Right cardiac atrium (tissue), 5 donors: Measurements from ENCODE around the gene LINC00237. TPM values are rescaled to one million over a fixed set of nuclear protein-coding genes. Genes with fewer than 3 reads are reported as not detected.
A peak's percentile ranks its signal among the peaks of the same experiment; 100 is the strongest.

Source experiments
- ATAC-seq, 2 donors: fragments of 200-7000 bp; cut with Tn5 transposase; one replicate each; pipeline versions ENCODE4 v1.8.0 to v1.9.1; 2020; ENCODE audit warnings: moderate library complexity in 2 of 2, mild to moderate bottlenecking in 1 of 2
- DNase-seq, 3 donors: peaks; one replicate each; pipeline ENCODE4 v3.0.0-alpha.2; 2020
- H3K27ac ChIP-seq: one replicate; pipeline ENCODE4 v1.5.1; 2013; ENCODE audit warnings: mild to moderate bottlenecking, low read length, control low read depth, moderate library complexity
- H3K27me3 ChIP-seq: one replicate; pipeline ENCODE4 v1.6.1; 2013; ENCODE audit not compliant: control insufficient read depth, insufficient read depth
- H3K4me1 ChIP-seq: one replicate; pipeline ENCODE4 v1.6.1; 2013; ENCODE audit warnings: low read length; ENCODE audit not compliant: control insufficient read depth, insufficient read depth
- H3K4me3 ChIP-seq: one replicate; pipeline ENCODE4 v1.5.1; 2013; ENCODE audit warnings: low read length, control low read depth
- H3K9me3 ChIP-seq: one replicate; pipeline ENCODE4 v1.6.1; 2013; ENCODE audit warnings: low read length; ENCODE audit not compliant: control insufficient read depth
- WGBS: extraction: QIAGEN DNeasy Blood & Tissue Kit; methylation state at CpG from one replicate; pipeline ENCODE4 v1.1.7; 2013; 5-methylcytosine and 5-hydroxymethylcytosine counted together
- intact Hi-C, 4 donors: fragments of 100-400 bp; cut with DNase I; formaldehyde crosslinking; loops; one replicate each; pipeline versions ENCODE4 v1.11.0 to v1.14.0; 2022 to 2023
- polyA plus RNA-seq: library from polyadenylated mRNA; stranded (reverse); fragments of 200-250 nt; gene quantifications from one replicate; pipeline ENCODE4 v1.2.3, GENCODE V29; 2013
- total RNA-seq, 4 donors: library from RNA; stranded (reverse); fragmentation: NEBNext Ultra II Directional; extraction: Animal tissue kit (Norgen Biotek cat#: 25700); gene quantifications; one replicate each; pipeline ENCODE4 v1.2.1, GENCODE V29; 2021
- donor health status: healthy with polysubstance abuse.
- donor health status: DM: no; HTN: yes; CAD: no.
- donor health status: DM: no; HTN: no; CAD: no.
- donor health status: DM: no; HTN: yes; CAD: no; lungs with severe emphysema.
- donor health status: DM: yes; HTN: yes; CAD: no.

The LINC00237 gene
- total and polyA plus RNA-seq, 5 donors: not detected

- no peaks in the 10 kb centered on the region for H3K27me3 ChIP-seq
- H3K4me3 ChIP-seq: no peak overlapping the region
- no peak for DNase-seq
- WGBS: 84% methylated on average over 7 of the region's 7 CpGs
- no peak for ATAC-seq
- intact Hi-C loops: no loop called here
- H3K9me3 ChIP-seq: no peaks in the 10 kb centered on the region
- H3K4me1 ChIP-seq: no peaks in the 10 kb centered on the region
- no peak overlapping the region for H3K27ac ChIP-seq
Measured at GRCh38 chr20:21063276-21063675, 42.9 kb downstream of the LINC00237 start.

GRCh38 chr20:21053002-21053762 lies 53.0 kb downstream of the LINC00237 start:
- ATAC-seq: no peak
- no peak overlapping the region for H3K4me3 ChIP-seq
- no peak for DNase-seq
- no peak overlapping the region for H3K27ac ChIP-seq
- peaks cover 1% of the 10 kb centered on the region for H3K9me3 ChIP-seq
- WGBS: 15% methylated on average over 10 of the region's 10 CpGs
- H3K4me1 ChIP-seq: no peaks in the 10 kb centered on the region
- peaks cover 5% of the 10 kb centered on the region for H3K27me3 ChIP-seq
- intact Hi-C loops: no loop called here

- no peak for ATAC-seq
- Histone ChIP-seq H3K4me1 (no peaks in the 10 kb centered on the region), H3K27ac (no peak overlapping the region), H3K27me3 (peaks cover 5% of the 10 kb centered on the region), H3K9me3 (peaks cover 1% of the 10 kb centered on the region), H3K4me3 (no peak overlapping the region)
- WGBS: 68% methylated on average over 6 of the region's 6 CpGs
- intact Hi-C loops: no loop called here
- no peak for DNase-seq
Measured at GRCh38 chr20:21052686-21053001, 53.5 kb downstream of the LINC00237 start.

GRCh38 chr20:21052241-21052640 lies 53.9 kb downstream of the LINC00237 start:
- WGBS: 90% methylated on average over 5 of the region's 5 CpGs
- ATAC-seq: no peak
- intact Hi-C loops: no loop called here

GRCh38 chr20:21050710-21051109 lies 55.4 kb downstream of the LINC00237 start:
- no peak overlapping the region for H3K27ac ChIP-seq
- intact Hi-C loops: no loop called here
- peaks cover 1% of the 10 kb centered on the region for H3K9me3 ChIP-seq
- no peak overlapping the region for H3K4me3 ChIP-seq
- ATAC-seq (no peak), DNase-seq (no peak)
- 83% methylated on average over 3 of the region's 3 CpGs for WGBS
- H3K27me3 ChIP-seq: peaks cover 5% of the 10 kb centered on the region
- H3K4me1 ChIP-seq: no peaks in the 10 kb centered on the region

More at GRCh38 chr20:21052241-21052640, 53.9 kb downstream of the LINC00237 start:
- Histone ChIP-seq H3K27me3 (peaks cover 5% of the 10 kb centered on the region), H3K27ac (no peak overlapping the region), H3K4me3 (no peak overlapping the region), H3K9me3 (peaks cover 1% of the 10 kb centered on the region), H3K4me1 (no peaks in the 10 kb centered on the region)
- no peak for DNase-seq

GRCh38 chr20:21049305-21049828 lies 56.8 kb downstream of the LINC00237 start:
- ATAC-seq (no peak), DNase-seq (no peak)
- intact Hi-C loops: no loop called here
- Histone ChIP-seq H3K4me3 (no peak overlapping the region), H3K9me3 (peaks cover 1% of the 10 kb centered on the region), H3K27me3 (peaks cover 2% of the 10 kb centered on the region), H3K4me1 (no peaks in the 10 kb centered on the region), H3K27ac (no peak overlapping the region)
- 87% methylated on average over 6 of the region's 6 CpGs for WGBS

- intact Hi-C loops: no loop called here
- no peak overlapping the region for H3K4me3 ChIP-seq
- peak in 1 of 3 donors; percentile 50 for DNase-seq
- peak in 1 of 2 donors; percentile 23 for ATAC-seq
- WGBS: 56% methylated on average over 5 of the region's 5 CpGs
- H3K4me1 ChIP-seq: no peaks in the 10 kb centered on the region
- H3K9me3 ChIP-seq: peaks cover 1% of the 10 kb centered on the region
- H3K27me3 ChIP-seq: peaks cover 2% of the 10 kb centered on the region
- H3K27ac ChIP-seq: no peak overlapping the region
Measured at GRCh38 chr20:21048841-21049273, 57.3 kb downstream of the LINC00237 start.

- WGBS: 79% methylated on average over 6 of the region's 6 CpGs
- DNase-seq (no peak), ATAC-seq (no peak)
- peaks cover 1% of the 10 kb centered on the region for H3K9me3 ChIP-seq
- intact Hi-C loops: no loop called here
- no peaks in the 10 kb centered on the region for H3K4me1 ChIP-seq
- no peak overlapping the region for H3K4me3 ChIP-seq
- peaks cover 2% of the 10 kb centered on the region for H3K27me3 ChIP-seq
- H3K27ac ChIP-seq: no peak overlapping the region
Measured at GRCh38 chr20:21047981-21048380, 58.2 kb downstream of the LINC00237 start.

- no peak overlapping the region for H3K27ac ChIP-seq
- WGBS: 10% methylated on average over 2 of the region's 2 CpGs
- intact Hi-C loops: no loop called here
- H3K4me3 ChIP-seq: no peak overlapping the region
- ATAC-seq (no peak), DNase-seq (no peak)
- H3K4me1 ChIP-seq: no peaks in the 10 kb centered on the region
- peaks cover 1% of the 10 kb centered on the region for H3K9me3 ChIP-seq
- H3K27me3 ChIP-seq: peaks cover 2% of the 10 kb centered on the region
Measured at GRCh38 chr20:21046413-21047070, 59.6 kb downstream of the LINC00237 start.
